MM.1S (cell line): Measurements from ENCODE around the gene ABCC4.

Source experiments
- EZH2 ChIP-seq: fragments of 300-600 bp; sonication (generic); optimal IDR thresholded peaks from 2 replicates; pipeline ENCODE3; 2017; ENCODE audit warnings: low read depth, mild to moderate bottlenecking, antibody characterized with exemption, low read length, mixed read lengths
- EZH2phosphoT487 ChIP-seq: fragments of 300-600 bp; sonication (generic); IDR thresholded peaks from 2 replicates; pipeline ENCODE4 v1.6.1; 2018; ENCODE audit warnings: antibody characterized with exemption, low read length
- TF ChIP-seq, protein P1 (sequence below): fragments of 300-600 bp; sonication (generic); IDR thresholded peaks from 2 replicates; pipeline ENCODE4 v1.5.1; 2016; ENCODE audit warnings: antibody characterized with exemption, low read length, mixed read lengths

- TF ChIP-seq, protein P1, sequence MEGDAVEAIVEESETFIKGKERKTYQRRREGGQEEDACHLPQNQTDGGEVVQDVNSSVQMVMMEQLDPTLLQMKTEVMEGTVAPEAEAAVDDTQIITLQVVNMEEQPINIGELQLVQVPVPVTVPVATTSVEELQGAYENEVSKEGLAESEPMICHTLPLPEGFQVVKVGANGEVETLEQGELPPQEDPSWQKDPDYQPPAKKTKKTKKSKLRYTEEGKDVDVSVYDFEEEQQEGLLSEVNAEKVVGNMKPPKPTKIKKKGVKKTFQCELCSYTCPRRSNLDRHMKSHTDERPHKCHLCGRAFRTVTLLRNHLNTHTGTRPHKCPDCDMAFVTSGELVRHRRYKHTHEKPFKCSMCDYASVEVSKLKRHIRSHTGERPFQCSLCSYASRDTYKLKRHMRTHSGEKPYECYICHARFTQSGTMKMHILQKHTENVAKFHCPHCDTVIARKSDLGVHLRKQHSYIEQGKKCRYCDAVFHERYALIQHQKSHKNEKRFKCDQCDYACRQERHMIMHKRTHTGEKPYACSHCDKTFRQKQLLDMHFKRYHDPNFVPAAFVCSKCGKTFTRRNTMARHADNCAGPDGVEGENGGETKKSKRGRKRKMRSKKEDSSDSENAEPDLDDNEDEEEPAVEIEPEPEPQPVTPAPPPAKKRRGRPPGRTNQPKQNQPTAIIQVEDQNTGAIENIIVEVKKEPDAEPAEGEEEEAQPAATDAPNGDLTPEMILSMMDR: no peak
- no peak for TF ChIP-seq EZH2
- TF ChIP-seq EZH2phosphoT487: no peak
These were observed 66.0 kb downstream of the ABCC4 start for GRCh38 chr13:95235199-95235756.
